Activated T-cell treated with anti-CD3 and anti-CD28 coated beads, Interleukin-2, amount 50 U/mL, for 48 hours (primary cell): ENCODE data around the gene CASP3.

ENCODE experiments used
- DNase-seq, 2 experiments: peaks; one replicate each; pipeline ENCODE4 v3.0.0-alpha.2; 2020

CASP3 gene

GRCh38 chr4:184649026-184649970 lies at the start of gene CASP3, which contains the start of gene PRIMPOL:
TSS of gene CASP3 (minus strand) at chr4:184649447. CDS start at chr4:184638453, 10,994 bp downstream.
TSS of gene PRIMPOL (plus strand) at chr4:184649738. CDS start at chr4:184657141, 7,403 bp downstream.
- DNase-seq: peak; percentile 98 to 99

GRCh38 chr4:184697956-184698355 lies 48.7 kb upstream of the CASP3 start:
- no peak for DNase-seq

GRCh38 chr4:184695178-184695896 lies 46.1 kb upstream of the CASP3 start:
- DNase-seq: no peak

- DNase-seq: no peak
Measured at GRCh38 chr4:184694412-184694956, 45.2 kb upstream of the CASP3 start.

- no peak for DNase-seq
Measured at GRCh38 chr4:184693056-184693455, 43.8 kb upstream of the CASP3 start.

GRCh38 chr4:184689681-184690080 lies 40.4 kb upstream of the CASP3 start:
- no peak for DNase-seq

GRCh38 chr4:184688447-184688846 lies 39.2 kb upstream of the CASP3 start:
- peak; percentile 43 to 54 for DNase-seq

- no peak for DNase-seq
Measured at GRCh38 chr4:184688005-184688404, 38.8 kb upstream of the CASP3 start.

GRCh38 chr4:184684491-184685189 lies 35.4 kb upstream of the CASP3 start:
- no peak for DNase-seq

GRCh38 chr4:184681916-184682315 lies 32.7 kb upstream of the CASP3 start:
- no peak for DNase-seq

GRCh38 chr4:184680698-184681097 lies 31.5 kb upstream of the CASP3 start:
- DNase-seq: no peak

GRCh38 chr4:184675821-184676492 lies 26.7 kb upstream of the CASP3 start:
- DNase-seq: no peak

GRCh38 chr4:184675018-184675417 lies 25.8 kb upstream of the CASP3 start:
- no peak for DNase-seq

GRCh38 chr4:184674011-184674410 lies 24.8 kb upstream of the CASP3 start:
- DNase-seq: no peak

GRCh38 chr4:184672741-184673140 lies 23.5 kb upstream of the CASP3 start:
- DNase-seq: no peak

- DNase-seq: no peak
Measured at GRCh38 chr4:184671101-184671500, 21.9 kb upstream of the CASP3 start.

GRCh38 chr4:184669251-184669650 lies 20.0 kb upstream of the CASP3 start:
- DNase-seq: no peak

- DNase-seq: no peak
Measured at GRCh38 chr4:184668511-184669114, 19.4 kb upstream of the CASP3 start.

- no peak for DNase-seq
Measured at GRCh38 chr4:184668096-184668495, 18.8 kb upstream of the CASP3 start.

GRCh38 chr4:184666670-184667069 lies 17.4 kb upstream of the CASP3 start:
- no peak for DNase-seq

- DNase-seq: no peak
Measured at GRCh38 chr4:184664445-184665210, 15.4 kb upstream of the CASP3 start.
